HepG2 (cell line): Measurements from ENCODE around the gene CATSPERD. TPM values are rescaled to one million over a fixed set of nuclear protein-coding genes. Genes with fewer than 3 reads are reported as not detected.

Experiments
- ATAC-seq: fragments of 200-7000 bp; cut with Tn5 transposase; 3 replicates; pipeline ENCODE4 v1.9.1; 2020; ENCODE audit warnings: mild to moderate bottlenecking, moderate library complexity
- BruUV-seq: library from RNA; stranded (reverse); fragments of 400-500 nt; replicated peaks from 2 replicates; lab custom pipeline; 2021; lab: Mats Ljungman, UMichigan
- CTCF ChIA-PET: fragments of 300-600 bp; formaldehyde crosslinking; extraction: SDS; loops from one replicate; lab custom pipeline; 2021; ENCODE audit warnings: low total read pairs, inconsistent platforms, low intra/inter-chr PET ratio; lab: Yijun Ruan, JAX
- POLR2A ChIA-PET: fragments of 350-600 bp; sonication (Branson Sonifier 250); formaldehyde crosslinking; loops from one replicate; lab custom pipeline; 2020; ENCODE audit warnings: antibody characterized with exemption, inconsistent platforms; lab: Yijun Ruan, JAX
- DNase-seq: peaks from one replicate; pipeline ENCODE4 v3.0.0-alpha.2; 2015; ENCODE audit warnings: low spot score
- FAIRE-seq: peaks from 3 replicates; lab custom pipeline; 2011; peaks lifted over from hg19 to GRCh38; lab: Jason Lieb, UNC
- H2AFZ ChIP-seq: one replicate; pipeline ENCODE4 v1.6.1; 2011; ENCODE audit warnings: low read length, inconsistent platforms
- H3K27ac ChIP-seq: fragments of 300-600 bp; 3 replicates; pipeline ENCODE4 v1.8.0; 2011; ENCODE audit warnings: mixed run types, mild to moderate bottlenecking, mixed read lengths, low read length, inconsistent platforms; ENCODE audit not compliant: insufficient read depth; ENCODE audit errors: extremely low read length
- H3K27me3 ChIP-seq, 2 experiments: fragments of 200-600 bp in 1 of 2; 2 replicates in 1 of 2; 3 replicates in 1 of 2; pipeline versions ENCODE4 v1.6.0 to v1.8.0; 2011; ENCODE audit warnings: low read length in 2 of 2, mild to moderate bottlenecking in 2 of 2, moderate library complexity in 2 of 2, inconsistent platforms in 1 of 2; ENCODE audit not compliant: insufficient read depth in 2 of 2, control insufficient read depth in 1 of 2
- H3K36me3 ChIP-seq, 2 experiments: fragments of 200-600 bp in 1 of 2; replicated peaks in 1 of 2; 2 replicates in 1 of 2; 3 replicates in 1 of 2; pipeline versions ENCODE4 v1.5.1 to v1.8.0; 2011; ENCODE audit warnings: low read length in 2 of 2, inconsistent platforms in 1 of 2; ENCODE audit not compliant: insufficient read depth in 2 of 2, control insufficient read depth in 1 of 2
- H3K4me1 ChIP-seq: 2 replicates; pipeline ENCODE4 v1.5.1; 2012; ENCODE audit warnings: low read length, inconsistent platforms; ENCODE audit not compliant: insufficient read depth
- H3K4me2 ChIP-seq: 2 replicates; pipeline ENCODE4 v1.6.0; 2011; ENCODE audit warnings: low read depth, low read length, inconsistent platforms
- H3K4me3 ChIP-seq, 3 experiments: fragments of 200-600 bp in 1 of 3; sonication (generic), shearing (Covaris generic) in 1 of 3; replicated peaks in 1 of 3; 2 replicates each; pipeline ENCODE4 v1.5.1; 2011 to 2016; ENCODE audit warnings: low read length in 3 of 3, inconsistent platforms in 2 of 3, low read depth in 2 of 3, mild to moderate bottlenecking in 2 of 3, control low read depth in 1 of 3, mixed read lengths in 1 of 3; ENCODE audit not compliant: insufficient read depth in 1 of 3
- H3K79me2 ChIP-seq: one replicate; pipeline ENCODE4 v1.6.1; 2011; ENCODE audit warnings: low read length, inconsistent platforms; ENCODE audit not compliant: insufficient read depth
- H3K9ac ChIP-seq: 2 replicates; pipeline ENCODE4 v1.6.0; 2011; ENCODE audit warnings: mild to moderate bottlenecking, low read depth, low read length, inconsistent platforms; ENCODE audit not compliant: insufficient read depth
- H3K9me3 ChIP-seq: 2 replicates; pipeline ENCODE4 v1.5.1; 2012; ENCODE audit warnings: mild to moderate bottlenecking, low read length
- H4K20me1 ChIP-seq: 2 replicates; pipeline ENCODE4 v1.6.0; 2011; ENCODE audit warnings: inconsistent platforms, mild to moderate bottlenecking, low read length, moderate library complexity; ENCODE audit not compliant: insufficient read depth
- NCOA1 ChIP-seq: sonication (generic); formaldehyde crosslinking; IDR thresholded peaks from 2 replicates; pipeline ENCODE4 v1.9.0; 2021; ENCODE audit warnings: missing genetic modification reagents
- UBTF ChIP-seq: sonication (generic); formaldehyde crosslinking; IDR thresholded peaks from 2 replicates; pipeline ENCODE4 v1.4.0; 2020; ENCODE audit warnings: mild to moderate bottlenecking, missing genetic modification reagents
- ZC3H4 ChIP-seq: sonication (generic); formaldehyde crosslinking; IDR thresholded peaks from 2 replicates; pipeline ENCODE4 v1.4.0; 2020; ENCODE audit warnings: missing genetic modification reagents, borderline replicate concordance
- ZFP36 ChIP-seq: fragments of 150-350 bp; IDR thresholded peaks from 2 replicates; pipeline ENCODE4 v1.6.1; 2018; ENCODE audit warnings: borderline replicate concordance, low read length, low read depth; ENCODE audit not compliant: partially characterized antibody
- ZNF367 ChIP-seq: sonication (generic); formaldehyde crosslinking; IDR thresholded peaks from 2 replicates; pipeline ENCODE4 v1.4.0; 2020; ENCODE audit warnings: missing genetic modification reagents, borderline replicate concordance
- ZNF558 ChIP-seq: sonication (generic); formaldehyde crosslinking; IDR thresholded peaks from 2 replicates; pipeline ENCODE4 v1.9.0; 2022; ENCODE audit warnings: mild to moderate bottlenecking, missing genetic modification reagents, borderline replicate concordance
- ZNF564 ChIP-seq: sonication (generic); formaldehyde crosslinking; IDR thresholded peaks from 2 replicates; pipeline ENCODE4 v1.8.1; 2023; ENCODE audit warnings: mild to moderate bottlenecking, missing genetic modification reagents
- ZNF782 ChIP-seq: sonication (generic); formaldehyde crosslinking; IDR thresholded peaks from 2 replicates; pipeline ENCODE4 v1.4.0; 2020; ENCODE audit warnings: missing genetic modification reagents, mild to moderate bottlenecking, borderline replicate concordance
- ZSCAN21 ChIP-seq: sonication (generic); formaldehyde crosslinking; IDR thresholded peaks from 2 replicates; pipeline ENCODE4 v1.8.0; 2022; ENCODE audit warnings: mild to moderate bottlenecking, missing genetic modification reagents, moderate library complexity, borderline replicate concordance
- WGBS: methylation state at CpG from one replicate; pipeline ENCODE4 v1.1.6; 2017; ENCODE audit warnings: low lambda C conversion rate; 5-methylcytosine and 5-hydroxymethylcytosine counted together
- in situ Hi-C: cut with HindIII; loops from 2 replicates; pipeline ENCODE4 v1.10.0; 2017; ENCODE audit warnings: low pct_unique_long_range_greater_than_20kb; ENCODE audit not compliant: extremely low pct_ligation_motif_present
- intact Hi-C: fragments of 100-400 bp; cut with micrococcal nuclease; formaldehyde crosslinking; loops from one replicate; pipeline ENCODE4 v1.10.0; 2022; ENCODE audit not compliant: unreplicated experiment
- polyA plus RNA-seq, 8 experiments: library from polyadenylated mRNA; depleted of rRNA in 3 of 8; stranded (reverse) in 7 of 8; unstranded in 1 of 8; fragments of >200 nt; fragmentation: Illumina TruSeq in 4 of 8; extraction: Trizol in 4 of 8; gene quantifications; 2 replicates each; pipeline versions ENCODE4 v1.2.1 to v1.2.3, GENCODE V29; 2011 to 2016; ENCODE audit warnings: low read depth in 4 of 8, missing spikeins in 1 of 8, mixed read lengths in 1 of 8; ENCODE audit not compliant: insufficient read depth in 1 of 8
- total RNA-seq, 5 experiments: library from RNA; depleted of rRNA; stranded (reverse); fragments of >200 nt; fragmentation: Illumina TruSeq; extraction: Trizol; gene quantifications; 2 replicates each; pipeline ENCODE4 v1.2.3, GENCODE V29; 2016; ENCODE audit warnings: low read depth in 1 of 5
- TF ChIP-seq, protein P1 (sequence below): sonication (generic); formaldehyde crosslinking; IDR thresholded peaks from 2 replicates; pipeline ENCODE4 v1.9.0; 2021; ENCODE audit warnings: missing genetic modification reagents, borderline replicate concordance

Gene CATSPERD
- total and polyA plus RNA-seq, 2 of the 13 experiments (the other 11 are each of a cell fraction or from before 2014, with no cell fraction given) = 0.04 TPM; not detected in 1

- Histone ChIP-seq H3K9me3 (no peaks in the 10 kb centered on the region), H3K27ac (no peak overlapping the region), H3K36me3 (no peaks in the 10 kb centered on the region), H3K4me3 (no peak overlapping the region), H2AFZ (no peak overlapping the region), H4K20me1 (no peaks in the 10 kb centered on the region), H3K27me3 (peaks cover 0 to 5% of the 10 kb centered on the region in 2 experiments; a peak in 2 of 5 replicates), H3K79me2 (no peaks in the 10 kb centered on the region), H3K9ac (no peak overlapping the region), H3K4me1 (peaks cover 40% of the 10 kb centered on the region), H3K4me2 (no peak overlapping the region)
- ChIA-PET POLR2A (no interaction called here), CTCF (interaction anchor here (1.4 kb wide), 1 partner anchor 9 kb away, joined by 3 read pairs; no protein-coding TSS in a partner anchor)
- ATAC-seq = no peak
- DNase-seq = no peak
- in situ Hi-C loops = no loop called here
- WGBS = 67% methylated on average over 7 of the region's 7 CpGs
- TF ChIP-seq, protein P1, sequence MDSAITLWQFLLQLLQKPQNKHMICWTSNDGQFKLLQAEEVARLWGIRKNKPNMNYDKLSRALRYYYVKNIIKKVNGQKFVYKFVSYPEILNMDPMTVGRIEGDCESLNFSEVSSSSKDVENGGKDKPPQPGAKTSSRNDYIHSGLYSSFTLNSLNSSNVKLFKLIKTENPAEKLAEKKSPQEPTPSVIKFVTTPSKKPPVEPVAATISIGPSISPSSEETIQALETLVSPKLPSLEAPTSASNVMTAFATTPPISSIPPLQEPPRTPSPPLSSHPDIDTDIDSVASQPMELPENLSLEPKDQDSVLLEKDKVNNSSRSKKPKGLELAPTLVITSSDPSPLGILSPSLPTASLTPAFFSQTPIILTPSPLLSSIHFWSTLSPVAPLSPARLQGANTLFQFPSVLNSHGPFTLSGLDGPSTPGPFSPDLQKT (CRISPR knock-in tag) = no peak
- TF ChIP-seq ZFP36 = peak; percentile 80
- no TSS peak for BruUV-seq
- FAIRE-seq = no peak
- intact Hi-C loops = no loop called here
These were observed 75.0 kb downstream of the CATSPERD start for GRCh38 chr19:5795382-5795919.

GRCh38 chr19:5798244-5798643, 77.8 kb downstream of the CATSPERD start:
- no peak overlapping the region for H3K27ac ChIP-seq
- H3K9me3 ChIP-seq = no peaks in the 10 kb centered on the region
- BruUV-seq = no TSS peak
- H3K9ac ChIP-seq = no peak overlapping the region
- CTCF ChIA-PET = no interaction called here
- 89% methylated on average over 8 of the region's 8 CpGs for WGBS
- POLR2A ChIA-PET = no interaction called here
- FAIRE-seq = no peak
- H3K4me2 ChIP-seq = no peak overlapping the region
- H3K4me1 ChIP-seq = peaks cover 54% of the 10 kb centered on the region
- no peak for ATAC-seq
- no peak overlapping the region for H3K4me3 ChIP-seq
- DNase-seq = no peak
- H4K20me1 ChIP-seq = no peaks in the 10 kb centered on the region
- peaks cover 0 to 5% of the 10 kb centered on the region in 2 experiments; a peak in 2 of 5 replicates for H3K27me3 ChIP-seq
- H3K79me2 ChIP-seq = no peaks in the 10 kb centered on the region
- in situ Hi-C loops (no loop called here), intact Hi-C loops (no loop called here)
- no peaks in the 10 kb centered on the region for H3K36me3 ChIP-seq
- no peak overlapping the region for H2AFZ ChIP-seq
- TF ChIP-seq ZNF782 (CRISPR knock-in tag) = no peak
- no peak for TF ChIP-seq ZSCAN21
- TF ChIP-seq ZNF367 (CRISPR knock-in tag) = no peak
- no peak for TF ChIP-seq UBTF
- TF ChIP-seq NCOA1 (CRISPR knock-in tag) = no peak
- no peak for TF ChIP-seq ZC3H4
- no peak for TF ChIP-seq ZNF558 (CRISPR knock-in tag)
- TF ChIP-seq ZNF564 (CRISPR knock-in tag) = no peak
